ENCODE results near the gene WDR20.

DNA sequence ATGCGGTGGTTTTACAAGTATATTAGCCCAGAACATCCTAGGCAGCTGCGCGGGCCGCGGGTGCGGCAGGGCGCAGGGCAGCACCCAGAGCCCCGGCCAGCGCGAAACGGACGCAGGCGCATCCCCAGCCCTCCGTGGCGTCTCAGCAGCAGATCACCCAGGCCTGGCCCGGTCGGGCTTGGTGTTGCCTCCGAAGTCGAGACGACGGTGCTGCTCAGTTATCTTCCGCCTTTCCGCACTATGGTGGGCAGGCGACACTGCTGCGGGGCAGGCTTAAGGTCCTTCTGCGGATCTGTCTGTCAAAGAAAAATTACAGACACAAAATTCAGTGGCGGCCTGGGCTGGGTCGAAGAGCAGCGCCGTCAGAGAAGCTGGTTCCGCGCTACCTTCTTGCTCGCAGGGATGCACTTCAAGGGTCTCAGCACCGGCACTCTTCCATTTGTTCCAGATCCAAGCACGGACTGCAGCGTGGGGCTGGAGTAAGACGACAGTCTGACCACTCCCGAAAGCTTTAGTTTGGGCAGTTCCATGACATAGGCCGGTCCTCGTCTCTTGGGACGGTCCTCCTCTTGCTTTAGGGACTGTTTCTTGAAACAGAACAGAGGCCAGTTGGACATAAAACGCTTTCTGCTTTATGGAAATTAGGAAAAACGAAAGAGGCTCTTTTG lies 89.5 kb downstream of the WDR20 start:
- TF ChIP-seq POLR2A (IDR thresholded peaks at IDR 0.05), result no peak
- TF ChIP-seq, protein P1, sequence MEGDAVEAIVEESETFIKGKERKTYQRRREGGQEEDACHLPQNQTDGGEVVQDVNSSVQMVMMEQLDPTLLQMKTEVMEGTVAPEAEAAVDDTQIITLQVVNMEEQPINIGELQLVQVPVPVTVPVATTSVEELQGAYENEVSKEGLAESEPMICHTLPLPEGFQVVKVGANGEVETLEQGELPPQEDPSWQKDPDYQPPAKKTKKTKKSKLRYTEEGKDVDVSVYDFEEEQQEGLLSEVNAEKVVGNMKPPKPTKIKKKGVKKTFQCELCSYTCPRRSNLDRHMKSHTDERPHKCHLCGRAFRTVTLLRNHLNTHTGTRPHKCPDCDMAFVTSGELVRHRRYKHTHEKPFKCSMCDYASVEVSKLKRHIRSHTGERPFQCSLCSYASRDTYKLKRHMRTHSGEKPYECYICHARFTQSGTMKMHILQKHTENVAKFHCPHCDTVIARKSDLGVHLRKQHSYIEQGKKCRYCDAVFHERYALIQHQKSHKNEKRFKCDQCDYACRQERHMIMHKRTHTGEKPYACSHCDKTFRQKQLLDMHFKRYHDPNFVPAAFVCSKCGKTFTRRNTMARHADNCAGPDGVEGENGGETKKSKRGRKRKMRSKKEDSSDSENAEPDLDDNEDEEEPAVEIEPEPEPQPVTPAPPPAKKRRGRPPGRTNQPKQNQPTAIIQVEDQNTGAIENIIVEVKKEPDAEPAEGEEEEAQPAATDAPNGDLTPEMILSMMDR (IDR thresholded peaks at IDR 0.05), result no peak
